22Rv1 (cell line): ENCODE results near the gene AFDN.

Source experiments
- ZFX ChIP-seq: fragments of 450-650 bp; IDR thresholded peaks from 2 replicates; pipeline ENCODE4 v1.6.1; 2017; ENCODE audit warnings: antibody characterized with exemption, borderline replicate concordance
- TF ChIP-seq, protein P1 (sequence below): fragments of 450-650 bp; IDR thresholded peaks from 2 replicates; pipeline ENCODE4 v1.5.1; 2017; ENCODE audit warnings: mild to moderate bottlenecking

DNA sequence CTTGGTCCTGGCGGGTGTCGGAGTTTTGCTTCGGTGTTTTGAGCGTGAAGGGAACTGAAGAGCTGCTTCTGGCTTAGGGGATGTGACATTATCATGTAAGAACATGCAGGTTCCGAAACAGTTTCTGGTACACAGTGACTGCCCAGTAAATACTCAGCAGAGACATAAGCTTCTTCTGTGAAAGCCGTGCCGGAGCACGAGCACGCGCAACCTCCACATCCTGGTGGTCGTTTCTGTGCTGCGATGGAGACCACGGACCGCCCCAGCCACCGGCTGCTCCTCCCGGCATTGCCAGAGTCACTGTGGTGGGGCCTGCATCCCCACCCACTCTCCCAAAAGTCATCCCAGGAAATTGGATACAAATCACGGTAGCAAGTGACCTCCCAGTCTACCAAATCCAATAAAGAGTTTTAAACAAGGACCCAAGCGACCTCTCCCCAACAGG is 189.5 kb downstream of the AFDN start:
- TF ChIP-seq, protein P1, sequence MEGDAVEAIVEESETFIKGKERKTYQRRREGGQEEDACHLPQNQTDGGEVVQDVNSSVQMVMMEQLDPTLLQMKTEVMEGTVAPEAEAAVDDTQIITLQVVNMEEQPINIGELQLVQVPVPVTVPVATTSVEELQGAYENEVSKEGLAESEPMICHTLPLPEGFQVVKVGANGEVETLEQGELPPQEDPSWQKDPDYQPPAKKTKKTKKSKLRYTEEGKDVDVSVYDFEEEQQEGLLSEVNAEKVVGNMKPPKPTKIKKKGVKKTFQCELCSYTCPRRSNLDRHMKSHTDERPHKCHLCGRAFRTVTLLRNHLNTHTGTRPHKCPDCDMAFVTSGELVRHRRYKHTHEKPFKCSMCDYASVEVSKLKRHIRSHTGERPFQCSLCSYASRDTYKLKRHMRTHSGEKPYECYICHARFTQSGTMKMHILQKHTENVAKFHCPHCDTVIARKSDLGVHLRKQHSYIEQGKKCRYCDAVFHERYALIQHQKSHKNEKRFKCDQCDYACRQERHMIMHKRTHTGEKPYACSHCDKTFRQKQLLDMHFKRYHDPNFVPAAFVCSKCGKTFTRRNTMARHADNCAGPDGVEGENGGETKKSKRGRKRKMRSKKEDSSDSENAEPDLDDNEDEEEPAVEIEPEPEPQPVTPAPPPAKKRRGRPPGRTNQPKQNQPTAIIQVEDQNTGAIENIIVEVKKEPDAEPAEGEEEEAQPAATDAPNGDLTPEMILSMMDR: no peak
- TF ChIP-seq ZFX: no peak
